Stimulated activated CD4-positive, alpha-beta T cell treated with anti-CD3 and anti-CD28 coated beads, Interleukin-15, amount 100 ng/mL, for 48 hours (primary cell): ENCODE results near the gene LPCAT2.
A peak's percentile ranks its signal among the peaks of the same experiment; 100 is the strongest.

Experiments used
- DNase-seq, 2 donors: peaks; one replicate each; pipeline ENCODE4 v3.0.0-alpha.2; 2020; ENCODE audit warnings: low read depth in 2 of 2

Gene LPCAT2

GRCh38 chr16:55508941-55509931, at the start of gene LPCAT2:
LPCAT2 (plus strand) TSS chr16:55509072; CDS start chr16:55509182, 110 bp downstream.
- DNase-seq, result peak; percentile 19 to 33

GRCh38 chr16:55462241-55462640, 46.6 kb upstream of the LPCAT2 start:
- DNase-seq, result no peak

- DNase-seq, result no peak
These were observed 44.5 kb upstream of the LPCAT2 start for GRCh38 chr16:55464375-55464774.

- peak; percentile 64 to 71 for DNase-seq
These were observed 43.6 kb upstream of the LPCAT2 start for GRCh38 chr16:55465077-55465896.

- no peak for DNase-seq
These were observed 42.7 kb upstream of the LPCAT2 start for GRCh38 chr16:55466209-55466608.

- DNase-seq, result no peak
These were observed 41.0 kb upstream of the LPCAT2 start for GRCh38 chr16:55467898-55468297.

- DNase-seq, result no peak
These were observed 40.4 kb upstream of the LPCAT2 start for GRCh38 chr16:55468352-55468990.

- DNase-seq, result no peak
These were observed 38.9 kb upstream of the LPCAT2 start for GRCh38 chr16:55469821-55470532.

- DNase-seq, result no peak
These were observed 38.1 kb upstream of the LPCAT2 start for GRCh38 chr16:55470533-55471371.

GRCh38 chr16:55471448-55472097, 37.3 kb upstream of the LPCAT2 start:
- DNase-seq, result peak in 1 of 2 donors; percentile 20

GRCh38 chr16:55473587-55473986, 35.3 kb upstream of the LPCAT2 start:
- no peak for DNase-seq

GRCh38 chr16:55474821-55475220, 34.1 kb upstream of the LPCAT2 start:
- DNase-seq, result no peak

- no peak for DNase-seq
These were observed 33.0 kb upstream of the LPCAT2 start for GRCh38 chr16:55475919-55476318.

- no peak for DNase-seq
These were observed 32.0 kb upstream of the LPCAT2 start for GRCh38 chr16:55476625-55477533.

- no peak for DNase-seq
These were observed 31.1 kb upstream of the LPCAT2 start for GRCh38 chr16:55477736-55478135.

GRCh38 chr16:55478827-55479429, 29.9 kb upstream of the LPCAT2 start, which contains the start of gene MMP2:
MMP2 (plus strand) TSS chr16:55479198; CDS start chr16:55479480, 282 bp downstream.
- DNase-seq, result no peak

GRCh38 chr16:55479430-55480140, 29.3 kb upstream of the LPCAT2 start:
- no peak for DNase-seq

- DNase-seq, result no peak
These were observed 28.6 kb upstream of the LPCAT2 start for GRCh38 chr16:55480228-55480655.
